GM12874 (cell line): Measurements from ENCODE around the gene STOML1.
A peak's percentile ranks its signal among the peaks of the same experiment; 100 is the strongest.

ENCODE experiments used
- CTCF ChIP-seq: IDR thresholded peaks from 2 replicates; pipeline ENCODE4 v1.5.1; 2011; ENCODE audit warnings: low read depth, mild to moderate bottlenecking, control low read depth, low read length, moderate library complexity; ENCODE audit not compliant: insufficient read depth

Gene STOML1

DNA sequence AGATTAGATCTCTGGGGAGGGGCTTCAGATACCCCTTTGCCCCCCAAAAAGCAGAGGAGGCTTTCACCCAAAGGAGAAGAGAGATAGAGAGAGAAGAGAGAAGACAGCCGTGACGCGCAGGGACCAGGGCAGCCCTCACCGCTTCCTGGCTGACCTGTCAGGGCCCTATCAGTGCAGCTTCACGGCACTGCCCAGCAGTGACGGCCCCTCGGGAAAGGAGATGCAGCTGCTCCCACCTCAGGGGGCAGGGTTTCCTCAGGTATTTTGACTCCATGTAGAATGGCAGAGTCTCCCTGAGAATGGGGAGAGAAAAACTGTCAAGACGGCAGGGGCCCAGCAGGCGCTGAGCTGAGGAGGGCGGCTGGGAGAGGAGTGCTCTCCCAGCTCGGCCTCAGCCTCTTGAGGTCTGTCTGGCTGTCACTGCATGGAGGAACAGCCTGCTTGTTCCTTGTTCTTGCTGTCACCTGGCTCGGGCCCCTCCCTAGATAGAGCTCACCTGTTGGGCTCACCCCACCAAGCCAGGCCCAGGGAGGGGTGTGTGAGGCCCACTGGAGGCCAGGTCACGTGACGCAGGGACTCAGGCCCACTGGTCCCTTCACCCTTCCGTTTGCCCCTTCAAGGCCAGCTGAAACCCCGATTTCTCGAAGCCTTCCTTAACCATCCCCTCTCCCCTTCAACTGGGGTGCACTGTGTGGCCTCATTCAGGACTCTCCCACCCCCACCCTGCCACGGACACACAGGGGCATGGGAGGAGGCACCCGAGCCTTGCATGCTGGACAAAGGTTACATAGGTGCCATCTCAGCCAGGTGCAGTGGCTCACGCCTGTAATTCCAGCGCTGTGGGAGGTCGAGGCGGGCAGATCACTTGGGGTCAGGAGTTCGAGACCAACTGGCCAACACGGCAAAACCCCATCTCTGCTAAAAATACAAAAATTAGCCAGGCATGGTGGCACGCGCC, 37.6 kb downstream of the STOML1 start:
- TF ChIP-seq CTCF, result no peak

GRCh38 chr15:73952913-73953750, 39.0 kb downstream of the STOML1 start:
- TF ChIP-seq CTCF, result no peak

- TF ChIP-seq CTCF, result no peak
Measured at GRCh38 chr15:73952171-73952912, 39.8 kb downstream of the STOML1 start.

- TF ChIP-seq CTCF, result no peak
Measured at GRCh38 chr15:73951601-73952000, 40.5 kb downstream of the STOML1 start.

- peak; percentile 78 for TF ChIP-seq CTCF
Measured at GRCh38 chr15:73950831-73951561, 41.1 kb downstream of the STOML1 start.

DNA sequence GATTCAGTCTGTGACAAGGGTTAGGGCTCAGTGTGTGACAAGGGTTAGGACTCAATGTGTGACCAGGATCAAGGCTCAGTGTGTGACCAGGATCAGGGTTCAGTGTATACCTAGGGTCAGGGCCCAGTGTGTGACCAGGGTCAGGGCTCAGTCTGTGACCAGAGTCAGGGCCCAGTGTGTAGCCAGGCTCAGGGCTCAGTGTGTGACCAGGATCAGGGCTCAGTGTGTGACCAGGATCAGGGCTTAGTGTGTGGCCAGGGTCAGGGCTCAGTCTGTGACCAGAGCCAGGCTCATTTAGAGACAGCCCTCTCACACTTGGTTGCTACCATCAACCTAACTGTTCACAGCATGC, 41.6 kb downstream of the STOML1 start:
- no peak for TF ChIP-seq CTCF
